Activated T-helper 17 cell treated with anti-CD3 and anti-CD28 coated beads, Interleukin-2, amount 50 U/mL, for 72 hours (primary cell): ENCODE measurements around the gene MTG2. TPM values are rescaled to one million over a fixed set of nuclear protein-coding genes. Genes with fewer than 3 reads are reported as not detected.

Experiments used
- ATAC-seq: fragments of 150-1000 bp; cut with Tn5 transposase; replicated peaks from 2 replicates; pipeline ENCODE4 v1.10.0; 2021; ENCODE audit warnings: mild to moderate bottlenecking, moderate library complexity
- H3K27ac Mint-ChIP-seq: one replicate; pipeline ENCODE4 v1.8.0; 2022; ENCODE audit warnings: mixed read lengths
- H3K27me3 Mint-ChIP-seq: one replicate; pipeline ENCODE4 v1.8.0; 2022; ENCODE audit warnings: mixed read lengths
- H3K36me3 Mint-ChIP-seq: one replicate; pipeline ENCODE4 v1.8.0; 2022; ENCODE audit warnings: low read depth, mild to moderate bottlenecking, mixed read lengths
- H3K4me1 Mint-ChIP-seq: one replicate; pipeline ENCODE4 v1.8.0; 2022; ENCODE audit warnings: mixed read lengths
- H3K4me3 Mint-ChIP-seq: one replicate; pipeline ENCODE4 v1.8.0; 2022; ENCODE audit warnings: mild to moderate bottlenecking, mixed read lengths
- H3K9me3 Mint-ChIP-seq: one replicate; pipeline ENCODE4 v1.8.0; 2022; ENCODE audit warnings: mixed read lengths
- total RNA-seq, 2 donors: library from RNA; stranded (reverse); gene quantifications; one replicate each; pipeline ENCODE4 v1.2.3, GENCODE V29; 2022

Gene MTG2
- total RNA-seq, 2 donors from 2014 or later, result 19.7 to 40.2 TPM

DNA sequence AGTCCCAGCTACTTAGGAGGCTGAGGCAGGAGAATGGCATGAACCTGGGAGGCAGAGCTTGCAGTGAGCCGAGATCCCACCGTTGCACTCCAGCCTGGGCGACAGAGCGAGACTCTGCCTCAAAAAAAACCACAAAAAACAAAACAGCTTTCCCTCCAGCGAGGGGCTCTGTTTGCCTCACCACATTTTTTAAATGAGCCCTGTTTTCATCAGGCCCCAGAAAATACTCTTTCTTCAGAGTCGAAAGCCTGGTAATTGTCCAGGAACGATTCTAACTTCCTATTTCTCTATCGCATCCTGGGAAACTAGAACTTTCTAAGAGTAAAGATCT lies 12.2 kb downstream of the MTG2 start:
- no peak for ATAC-seq
- Mint-ChIP-seq H3K27me3 (no peaks in the 10 kb centered on the region), H3K9me3 (no peaks in the 10 kb centered on the region), H3K27ac (no peak overlapping the region), H3K4me1 (peaks cover 6% of the 10 kb centered on the region), H3K4me3 (no peak overlapping the region), H3K36me3 (peaks cover 65% of the 10 kb centered on the region)

DNA sequence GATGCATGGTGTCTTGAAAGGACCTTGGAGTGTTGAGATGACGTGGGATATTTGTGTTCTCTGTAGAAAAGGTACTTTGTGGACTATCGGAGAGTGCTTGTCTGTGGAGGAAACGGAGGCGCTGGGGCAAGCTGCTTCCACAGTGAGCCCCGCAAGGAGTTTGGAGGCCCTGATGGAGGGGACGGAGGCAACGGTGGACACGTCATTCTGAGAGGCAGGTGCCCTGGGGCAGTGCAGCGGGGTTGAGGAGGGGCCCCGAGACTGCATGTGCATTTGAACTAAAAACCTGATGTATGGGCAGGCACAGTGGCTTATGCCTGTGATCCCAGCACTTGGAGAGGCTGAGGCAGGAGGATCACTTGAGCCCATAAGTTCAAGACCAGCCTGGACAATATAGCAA lies 12.9 kb downstream of the MTG2 start:
- peaks cover 65% of the 10 kb centered on the region for H3K36me3 Mint-ChIP-seq
- H3K4me3 Mint-ChIP-seq, result no peak overlapping the region
- no peaks in the 10 kb centered on the region for H3K27me3 Mint-ChIP-seq
- peaks cover 4% of the 10 kb centered on the region for H3K4me1 Mint-ChIP-seq
- ATAC-seq, result no peak
- H3K9me3 Mint-ChIP-seq, result no peaks in the 10 kb centered on the region
- H3K27ac Mint-ChIP-seq, result no peak overlapping the region

DNA sequence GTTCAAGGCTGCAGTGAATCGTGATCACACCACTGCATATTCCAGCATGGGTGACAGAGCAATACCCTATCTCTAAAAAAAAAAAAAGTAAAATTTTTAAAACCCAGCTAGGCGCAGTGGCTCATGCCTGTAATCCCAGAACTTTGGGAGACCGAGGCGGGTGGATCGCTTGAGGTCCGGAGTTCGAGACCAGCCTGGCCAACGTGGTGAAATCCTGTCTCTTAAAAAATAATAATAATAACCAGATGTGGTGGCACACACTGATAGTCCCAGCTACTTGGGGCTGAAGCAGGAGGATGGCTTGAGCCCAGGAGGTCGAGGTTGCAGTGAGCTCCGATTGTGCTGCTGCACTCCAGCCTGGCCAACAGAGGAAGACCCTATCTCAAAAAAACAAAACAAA lies 13.5 kb downstream of the MTG2 start:
- Mint-ChIP-seq H3K9me3 (no peaks in the 10 kb centered on the region), H3K27ac (no peak overlapping the region), H3K36me3 (peaks cover 66% of the 10 kb centered on the region), H3K4me3 (no peak overlapping the region), H3K27me3 (no peaks in the 10 kb centered on the region), H3K4me1 (peaks cover 4% of the 10 kb centered on the region)
- ATAC-seq, result no peak

DNA sequence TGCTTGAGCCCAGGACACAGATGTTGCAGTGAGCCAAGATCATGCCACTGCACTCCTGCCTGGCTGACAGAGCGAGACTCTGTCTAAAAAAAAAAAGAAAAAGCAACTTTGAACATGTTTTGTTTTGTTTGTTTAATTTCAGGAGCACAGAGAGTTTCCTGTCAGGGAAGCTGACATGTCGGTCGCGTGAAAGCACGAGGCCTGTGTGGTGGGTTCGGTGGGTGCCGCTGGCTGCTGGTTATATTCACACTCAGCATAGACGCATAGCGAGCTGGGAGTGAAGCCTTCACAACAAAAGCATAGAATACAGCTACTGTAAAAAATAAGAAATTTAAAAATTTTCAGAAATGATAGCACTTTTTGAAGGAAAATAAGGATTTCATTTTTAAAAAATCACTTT lies 14.5 kb downstream of the MTG2 start:
- peaks cover 4% of the 10 kb centered on the region for H3K4me1 Mint-ChIP-seq
- no peak overlapping the region for H3K27ac Mint-ChIP-seq
- no peaks in the 10 kb centered on the region for H3K9me3 Mint-ChIP-seq
- no peaks in the 10 kb centered on the region for H3K27me3 Mint-ChIP-seq
- peaks cover 76% of the 10 kb centered on the region for H3K36me3 Mint-ChIP-seq
- H3K4me3 Mint-ChIP-seq, result no peak overlapping the region
- ATAC-seq, result no peak

DNA sequence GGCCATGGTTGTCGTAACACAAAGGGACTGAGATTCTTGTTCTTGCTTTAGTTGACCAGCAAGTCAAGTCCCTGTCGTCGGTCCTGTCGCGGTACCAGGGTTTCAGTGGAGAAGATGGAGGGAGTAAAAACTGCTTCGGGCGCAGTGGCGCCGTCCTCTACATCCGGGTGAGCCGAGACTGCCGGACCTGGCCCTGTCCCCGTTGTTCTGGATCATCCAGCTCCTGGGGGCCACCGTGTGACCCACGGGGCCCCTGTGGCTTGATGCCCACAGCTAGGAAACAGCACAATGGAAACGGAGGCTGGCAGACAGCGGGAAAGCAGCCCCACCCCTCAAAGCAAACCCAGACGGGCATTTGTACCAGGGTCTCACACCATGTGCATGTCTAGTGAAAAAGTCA lies 15.0 kb downstream of the MTG2 start:
- H3K36me3 Mint-ChIP-seq, result peaks cover 80% of the 10 kb centered on the region
- no peaks in the 10 kb centered on the region for H3K27me3 Mint-ChIP-seq
- H3K9me3 Mint-ChIP-seq, result no peaks in the 10 kb centered on the region
- no peak for ATAC-seq
- H3K27ac Mint-ChIP-seq, result no peak overlapping the region
- H3K4me1 Mint-ChIP-seq, result peaks cover 4% of the 10 kb centered on the region
- no peak overlapping the region for H3K4me3 Mint-ChIP-seq

DNA sequence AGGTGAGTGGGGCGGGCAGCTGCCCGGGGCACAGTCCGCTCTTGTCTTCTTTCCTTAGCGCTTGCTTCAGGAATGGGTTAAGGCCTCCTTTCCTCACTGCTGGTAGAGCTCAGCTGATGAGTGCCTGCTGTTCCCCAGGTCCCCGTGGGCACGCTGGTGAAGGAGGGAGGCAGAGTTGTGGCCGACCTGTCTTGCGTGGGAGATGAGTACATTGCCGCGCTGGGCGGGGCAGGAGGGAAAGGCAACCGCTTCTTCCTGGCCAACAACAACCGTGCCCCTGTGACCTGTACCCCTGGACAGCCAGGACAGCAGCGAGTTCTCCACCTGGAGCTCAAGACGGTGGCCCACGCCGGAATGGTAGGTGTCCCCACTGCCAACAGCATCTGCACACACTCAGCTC lies 15.7 kb downstream of the MTG2 start:
- no peak for ATAC-seq
- Mint-ChIP-seq H3K9me3 (no peaks in the 10 kb centered on the region), H3K27ac (no peak overlapping the region), H3K27me3 (no peaks in the 10 kb centered on the region), H3K4me3 (no peak overlapping the region), H3K36me3 (peaks cover 80% of the 10 kb centered on the region), H3K4me1 (peaks cover 4% of the 10 kb centered on the region)

DNA sequence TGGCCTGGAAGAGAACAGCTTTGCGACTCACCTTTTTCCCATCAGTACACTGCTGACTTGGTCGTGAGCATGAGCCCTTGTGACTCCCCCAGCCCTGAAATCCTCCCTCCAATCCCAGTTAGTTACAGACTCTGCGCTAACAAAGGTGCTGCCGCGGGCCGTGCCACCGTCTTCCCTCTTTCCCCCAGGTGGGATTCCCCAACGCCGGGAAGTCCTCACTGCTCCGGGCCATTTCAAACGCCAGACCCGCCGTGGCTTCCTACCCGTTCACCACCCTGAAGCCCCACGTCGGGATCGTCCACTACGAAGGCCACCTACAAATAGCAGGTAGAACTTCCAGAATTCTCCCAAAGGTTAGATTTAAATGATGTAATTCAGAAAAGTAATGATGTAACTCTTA lies 16.1 kb downstream of the MTG2 start:
- no peaks in the 10 kb centered on the region for H3K27me3 Mint-ChIP-seq
- H3K4me3 Mint-ChIP-seq, result no peak overlapping the region
- no peaks in the 10 kb centered on the region for H3K9me3 Mint-ChIP-seq
- ATAC-seq, result no peak
- no peak overlapping the region for H3K27ac Mint-ChIP-seq
- peaks cover 82% of the 10 kb centered on the region for H3K36me3 Mint-ChIP-seq
- peaks cover 4% of the 10 kb centered on the region for H3K4me1 Mint-ChIP-seq

DNA sequence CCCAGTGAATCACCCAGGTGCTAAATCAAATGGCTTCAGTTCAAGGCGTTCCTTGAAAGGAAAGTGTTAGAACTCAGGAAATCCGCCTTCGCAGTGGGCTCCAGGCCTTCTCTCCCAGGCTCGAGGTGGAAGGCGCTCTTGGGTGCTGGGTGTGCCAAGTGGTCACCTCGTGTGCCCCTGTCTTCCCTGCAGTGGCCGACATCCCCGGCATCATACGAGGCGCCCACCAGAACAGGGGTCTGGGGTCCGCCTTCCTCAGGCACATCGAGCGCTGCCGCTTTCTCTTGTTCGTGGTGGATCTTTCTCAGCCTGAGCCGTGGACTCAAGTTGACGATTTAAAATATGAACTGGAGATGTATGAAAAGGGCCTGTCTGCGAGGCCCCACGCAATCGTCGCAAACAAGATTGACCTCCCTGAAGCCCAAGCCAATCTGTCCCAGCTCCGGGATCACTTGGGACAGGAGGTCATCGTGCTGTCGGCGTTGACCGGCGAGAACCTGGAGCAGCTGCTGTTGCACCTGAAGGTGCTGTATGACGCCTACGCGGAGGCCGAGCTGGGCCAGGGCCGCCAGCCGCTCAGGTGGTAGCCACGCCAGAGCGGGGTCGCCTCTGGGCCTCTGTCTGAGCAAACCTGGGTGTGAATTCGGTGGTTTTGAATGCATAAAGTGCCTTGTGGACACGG lies 17.8 kb downstream of the MTG2 start:
- Mint-ChIP-seq H3K36me3 (peaks cover 75% of the 10 kb centered on the region), H3K27ac (no peak overlapping the region), H3K4me3 (no peak overlapping the region), H3K9me3 (no peaks in the 10 kb centered on the region), H3K27me3 (no peaks in the 10 kb centered on the region), H3K4me1 (peaks cover 2% of the 10 kb centered on the region)
- no peak for ATAC-seq

DNA sequence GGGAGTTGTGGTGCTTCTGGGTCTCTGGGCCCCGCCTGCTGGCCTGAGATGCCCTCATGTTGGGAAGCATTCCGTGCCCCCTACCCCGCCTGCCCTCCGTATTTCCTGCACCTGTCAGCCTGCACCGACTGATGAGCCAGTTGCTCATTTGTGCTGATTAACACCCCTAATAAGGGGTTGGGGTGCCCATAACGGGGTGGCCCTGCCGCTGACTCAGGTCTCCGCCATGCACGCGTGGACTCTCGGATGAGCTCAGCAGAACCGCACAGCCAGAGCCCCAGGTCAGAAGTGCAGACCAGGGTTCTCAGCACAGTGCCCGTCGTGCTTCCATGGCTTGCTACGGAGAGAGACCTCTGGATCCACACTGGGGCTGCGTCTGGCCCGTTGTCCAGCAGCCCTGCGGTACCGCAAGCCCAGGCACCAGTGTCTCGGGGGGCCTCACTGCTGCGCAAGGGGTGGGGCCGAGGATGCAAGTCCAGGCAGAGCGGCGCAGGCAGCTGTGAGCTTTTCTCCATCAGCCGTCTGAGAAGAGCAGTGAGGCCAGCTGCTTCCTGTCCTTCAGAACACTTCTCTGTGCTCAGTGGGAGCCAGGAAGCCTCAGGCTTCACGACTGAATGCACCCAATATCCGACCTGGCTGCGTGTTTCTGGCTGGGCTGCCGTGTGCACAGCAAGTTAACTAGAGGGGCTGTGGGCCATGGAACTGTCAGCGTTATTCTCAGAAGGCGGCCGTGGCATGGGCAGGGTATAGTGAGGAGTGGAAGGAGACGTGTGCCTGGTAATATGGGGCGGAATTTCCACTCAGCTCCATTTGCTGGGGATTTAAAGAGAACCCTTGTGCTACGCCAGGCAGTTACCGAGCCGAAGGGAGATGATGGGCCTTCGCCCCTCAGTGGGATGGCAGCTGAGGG lies 18.6 kb downstream of the MTG2 start:
- Mint-ChIP-seq H3K9me3 (no peaks in the 10 kb centered on the region), H3K4me3 (no peak overlapping the region), H3K27me3 (no peaks in the 10 kb centered on the region), H3K36me3 (peaks cover 68% of the 10 kb centered on the region), H3K27ac (no peak overlapping the region), H3K4me1 (no peaks in the 10 kb centered on the region)
- no peak for ATAC-seq

DNA sequence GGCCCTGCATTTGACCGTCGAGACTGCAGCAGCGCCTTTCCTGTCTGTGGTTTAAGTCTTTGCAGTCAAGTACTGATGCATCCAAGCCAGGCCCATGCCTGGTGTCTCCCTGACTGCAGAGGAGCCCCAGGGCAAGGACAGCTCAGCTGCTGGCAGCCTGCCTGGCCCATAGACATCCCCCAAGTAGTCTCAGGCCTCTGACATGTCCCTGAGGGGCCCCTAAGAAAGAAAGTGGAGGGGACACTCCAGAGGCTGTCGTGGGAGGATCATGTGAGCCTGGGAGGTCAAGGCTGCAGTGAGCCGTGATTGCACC lies 19.2 kb downstream of the MTG2 start:
- Mint-ChIP-seq H3K4me1 (no peaks in the 10 kb centered on the region), H3K27ac (no peak overlapping the region), H3K9me3 (no peaks in the 10 kb centered on the region), H3K36me3 (peaks cover 65% of the 10 kb centered on the region), H3K4me3 (no peak overlapping the region), H3K27me3 (no peaks in the 10 kb centered on the region)
- ATAC-seq, result no peak

DNA sequence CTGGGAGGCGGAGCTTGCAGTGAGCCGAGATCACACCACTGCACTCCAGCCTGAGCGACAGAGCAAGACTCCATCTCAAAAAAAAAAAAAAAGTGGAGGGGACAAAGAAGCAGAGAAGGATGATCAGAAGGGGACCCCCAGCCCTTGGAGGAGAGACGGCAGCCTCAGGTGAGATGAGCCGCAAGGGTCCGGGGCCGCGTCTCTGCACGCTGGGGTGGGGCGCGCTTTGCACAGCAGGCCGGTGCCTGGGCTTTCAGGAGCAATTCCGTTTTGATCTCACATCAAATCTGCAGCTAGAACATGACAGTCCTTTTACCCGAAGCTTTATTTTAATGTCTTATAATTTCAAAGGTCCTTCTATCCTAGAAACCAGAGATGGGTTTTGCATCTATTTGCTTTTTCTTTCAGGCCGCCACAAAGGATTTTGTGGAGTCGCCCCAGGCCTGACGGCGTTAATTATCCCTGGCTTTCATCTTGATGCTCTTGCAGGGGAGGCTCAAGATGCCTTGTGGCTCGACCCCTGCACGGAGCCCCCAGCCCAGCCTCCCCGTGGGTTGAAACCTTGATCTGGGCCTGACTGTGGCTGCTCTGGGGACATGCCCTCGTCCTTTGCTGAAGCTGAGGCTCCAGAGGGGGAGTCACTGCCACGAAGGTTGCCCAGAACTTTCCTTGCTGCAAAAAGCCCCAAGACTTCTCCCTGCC lies 20.0 kb downstream of the MTG2 start:
- Mint-ChIP-seq H3K27me3 (no peaks in the 10 kb centered on the region), H3K36me3 (peaks cover 57% of the 10 kb centered on the region), H3K27ac (no peak overlapping the region), H3K9me3 (no peaks in the 10 kb centered on the region), H3K4me3 (no peak overlapping the region), H3K4me1 (no peaks in the 10 kb centered on the region)
- no peak for ATAC-seq

DNA sequence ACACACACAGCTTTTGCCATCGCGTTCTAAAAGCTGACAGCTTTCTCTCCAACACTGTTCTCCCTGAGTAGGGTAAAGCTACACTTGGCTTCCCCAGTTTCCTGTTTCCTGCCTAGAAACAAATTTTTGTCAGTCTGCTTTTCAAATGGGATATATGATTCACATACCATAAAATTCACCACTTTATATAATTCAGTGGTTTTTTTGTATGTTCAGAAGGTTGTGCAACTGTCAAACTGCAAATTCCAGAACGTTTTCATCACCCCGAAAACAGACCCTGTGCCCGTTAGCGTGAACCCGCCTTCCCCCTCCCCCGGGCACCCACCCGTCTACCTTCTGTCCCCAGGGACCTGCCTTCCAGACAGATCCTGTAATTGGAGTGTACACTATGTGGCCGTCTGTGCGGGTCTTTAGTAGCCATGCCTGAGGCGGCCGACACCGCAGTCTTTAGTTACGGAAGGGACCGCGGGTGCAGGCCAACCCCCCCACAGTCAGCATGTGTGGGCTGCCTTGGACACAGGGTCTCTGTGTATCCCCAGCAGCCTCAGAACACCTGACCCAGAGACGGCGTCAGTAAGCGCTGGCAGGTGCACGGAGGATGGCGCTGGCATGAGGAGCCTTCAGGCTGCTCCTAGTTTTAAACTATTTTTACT lies 20.7 kb downstream of the MTG2 start:
- no peak for ATAC-seq
- Mint-ChIP-seq H3K9me3 (no peaks in the 10 kb centered on the region), H3K4me3 (no peak overlapping the region), H3K36me3 (peaks cover 50% of the 10 kb centered on the region), H3K27me3 (no peaks in the 10 kb centered on the region), H3K27ac (no peak overlapping the region), H3K4me1 (no peaks in the 10 kb centered on the region)

DNA sequence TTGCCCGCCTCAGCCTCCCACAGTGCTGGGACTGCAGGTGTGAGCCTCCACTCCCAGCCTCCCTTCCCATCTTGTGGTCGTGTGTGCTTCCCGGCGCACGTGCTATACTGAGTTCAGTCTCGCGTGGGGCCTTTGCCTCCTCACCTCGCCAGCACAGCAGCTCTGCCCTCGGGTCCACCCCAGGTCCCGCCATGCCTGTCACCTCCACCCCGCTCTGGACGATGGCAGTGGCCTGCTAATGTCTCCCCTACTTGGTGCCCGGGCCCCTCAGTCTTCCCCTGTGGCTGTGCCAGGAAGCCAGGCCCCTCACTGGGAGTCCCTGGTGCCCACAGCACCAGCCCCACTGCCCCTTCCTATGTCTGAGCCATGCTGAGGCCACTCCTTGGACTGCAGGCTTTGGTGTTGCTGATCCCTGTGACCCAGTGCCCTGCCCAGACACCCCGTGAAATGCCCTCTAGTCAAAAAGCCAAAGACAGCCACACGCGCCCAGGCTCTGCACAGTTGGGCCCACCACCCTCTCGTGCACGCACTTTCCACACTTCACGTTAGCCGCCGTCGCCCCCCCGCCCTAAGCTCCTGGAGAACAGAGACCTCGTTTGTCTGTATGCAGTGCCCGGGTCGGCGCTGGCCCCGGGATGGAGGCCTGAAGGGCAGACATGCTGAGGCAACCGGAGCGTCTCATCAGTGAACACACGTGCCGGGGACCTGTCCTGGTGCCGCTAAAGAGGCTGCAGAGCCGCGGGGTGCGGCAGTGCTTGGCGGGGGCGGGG lies 23.0 kb downstream of the MTG2 start:
- no peak overlapping the region for H3K27ac Mint-ChIP-seq
- no peaks in the 10 kb centered on the region for H3K9me3 Mint-ChIP-seq
- H3K27me3 Mint-ChIP-seq, result no peaks in the 10 kb centered on the region
- no peaks in the 10 kb centered on the region for H3K4me1 Mint-ChIP-seq
- no peak for ATAC-seq
- peaks cover 27% of the 10 kb centered on the region for H3K36me3 Mint-ChIP-seq
- no peak overlapping the region for H3K4me3 Mint-ChIP-seq

DNA sequence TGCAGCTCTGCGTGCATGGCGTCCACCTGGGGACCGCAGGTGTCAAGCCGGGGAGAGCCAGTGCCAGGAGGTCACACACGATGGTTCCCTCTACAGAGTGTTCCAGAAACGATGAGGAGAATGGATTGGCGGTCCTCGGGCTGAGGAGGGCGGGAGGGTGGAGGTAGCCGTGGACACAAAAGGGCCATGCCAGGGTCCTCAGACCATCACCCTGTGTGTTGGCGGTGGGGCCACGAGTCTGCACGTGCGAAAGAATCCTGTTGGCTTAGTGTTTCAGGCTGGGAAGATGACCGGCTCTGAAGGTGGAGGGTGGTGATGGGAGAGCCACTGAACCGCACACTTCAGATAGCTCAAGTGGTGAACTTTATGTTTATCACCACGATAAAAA lies 23.6 kb downstream of the MTG2 start:
- H3K36me3 Mint-ChIP-seq, result peaks cover 25% of the 10 kb centered on the region
- H3K27me3 Mint-ChIP-seq, result no peaks in the 10 kb centered on the region
- H3K27ac Mint-ChIP-seq, result no peak overlapping the region
- H3K4me1 Mint-ChIP-seq, result no peaks in the 10 kb centered on the region
- H3K9me3 Mint-ChIP-seq, result no peaks in the 10 kb centered on the region
- no peak overlapping the region for H3K4me3 Mint-ChIP-seq
- no peak for ATAC-seq
